OCI-LY1 (cell line): ENCODE data around the gene FLT3.

Experiments used
- H2AFZ ChIP-seq: fragments of 200-600 bp; sonication (generic), shearing (Covaris generic); 2 replicates; pipeline ENCODE4 v1.6.0; 2014; ENCODE audit warnings: antibody characterized with exemption, mild to moderate bottlenecking, low read length
- H3F3A ChIP-seq: fragments of 200-600 bp; sonication (generic), shearing (Covaris generic); 2 replicates; pipeline ENCODE4 v1.6.0; 2014; ENCODE audit warnings: mild to moderate bottlenecking, antibody characterized with exemption, low read length, moderate library complexity; ENCODE audit not compliant: insufficient read depth
- H3K27ac ChIP-seq: fragments of 200-600 bp; sonication (generic); 2 replicates; pipeline ENCODE4 v1.5.1; 2014; ENCODE audit warnings: low read length, mixed run types, mild to moderate bottlenecking, low read depth; ENCODE audit not compliant: poor library complexity, severe bottlenecking
- H3K27me3 ChIP-seq: fragments of 200-600 bp; sonication (generic); 2 replicates; pipeline ENCODE4 v1.6.0; 2014; ENCODE audit warnings: antibody characterized with exemption, mild to moderate bottlenecking, low read length, moderate library complexity; ENCODE audit not compliant: insufficient read depth
- H3K36me3 ChIP-seq: fragments of 200-600 bp; sonication (generic); 2 replicates; pipeline ENCODE4 v1.6.1; 2014; ENCODE audit warnings: mild to moderate bottlenecking, antibody characterized with exemption, low read length, moderate library complexity, mixed read lengths; ENCODE audit not compliant: insufficient read depth
- H3K4me1 ChIP-seq: fragments of 200-600 bp; sonication (generic); 2 replicates; pipeline ENCODE4 v1.5.1; 2014; ENCODE audit warnings: mild to moderate bottlenecking, low read length, moderate library complexity; ENCODE audit not compliant: insufficient read depth, severe bottlenecking
- H3K4me2 ChIP-seq: fragments of 200-600 bp; sonication (generic), shearing (Covaris generic); 2 replicates; pipeline ENCODE4 v1.6.1; 2014; ENCODE audit warnings: low read length
- H3K4me3 ChIP-seq: fragments of 200-600 bp; sonication (generic); 2 replicates; pipeline ENCODE4 v1.5.1; 2014; ENCODE audit warnings: low read length, low read depth, mild to moderate bottlenecking, mixed read lengths; ENCODE audit not compliant: poor library complexity, severe bottlenecking
- H3K79me2 ChIP-seq: fragments of 200-600 bp; shearing (Covaris generic); 2 replicates; pipeline ENCODE4 v1.6.1; 2016; ENCODE audit warnings: mixed run types, low read length, mixed read lengths; ENCODE audit not compliant: insufficient read depth
- H3K9ac ChIP-seq: fragments of 200-600 bp; sonication (generic), shearing (Covaris generic); 2 replicates; pipeline ENCODE4 v1.6.1; 2014; ENCODE audit warnings: mild to moderate bottlenecking, low read length, mixed read lengths
- H3K9me2 ChIP-seq: fragments of 200-600 bp; sonication (generic), shearing (Covaris generic); 2 replicates; pipeline ENCODE4 v1.6.1; 2014; ENCODE audit warnings: low read depth, mild to moderate bottlenecking, low read length, mixed read lengths
- H3K9me3 ChIP-seq: fragments of 200-600 bp; shearing (Covaris generic); 2 replicates; pipeline ENCODE4 v1.6.1; 2014; ENCODE audit warnings: low read length, mixed read lengths
- H4K20me1 ChIP-seq: fragments of 200-600 bp; sonication (generic), shearing (Covaris generic); 2 replicates; pipeline ENCODE4 v1.6.0; 2016; ENCODE audit warnings: mild to moderate bottlenecking, low read length; ENCODE audit not compliant: insufficient read depth
- CTCF ChIP-seq: fragments of 200-600 bp; sonication (generic), shearing (Covaris generic); IDR thresholded peaks from 2 replicates; pipeline ENCODE4 v1.5.1; 2017; ENCODE audit warnings: mild to moderate bottlenecking, antibody characterized with exemption, low read length, moderate library complexity, mixed read lengths
- EZH2 ChIP-seq: fragments of 200-600 bp; sonication (generic), shearing (Covaris generic); IDR thresholded peaks from 2 replicates; pipeline ENCODE4 v1.8.0; 2017; ENCODE audit warnings: borderline replicate concordance, mixed run types, mild to moderate bottlenecking, antibody characterized with exemption, low read length, moderate library complexity, mixed read lengths

The FLT3 gene

GRCh38 chr13:27979001-27979643 is 121.3 kb downstream of the FLT3 start:
- Histone ChIP-seq H3F3A (no peaks in the 10 kb centered on the region), H3K4me2 (no peak overlapping the region), H3K79me2 (no peaks in the 10 kb centered on the region), H3K9me3 (no peaks in the 10 kb centered on the region), H3K4me3 (no peak overlapping the region), H3K27ac (no peak overlapping the region), H3K9ac (no peak overlapping the region), H3K9me2 (no peaks in the 10 kb centered on the region), H3K27me3 (0 out of 2 replicates have a peak, but pooled peaks cover 4% of the 10 kb centered on the region), H2AFZ (no peak overlapping the region), H4K20me1 (no peaks in the 10 kb centered on the region), H3K4me1 (no peaks in the 10 kb centered on the region), H3K36me3 (no peaks in the 10 kb centered on the region)
- TF ChIP-seq EZH2 (no peak), CTCF (no peak)

GRCh38 chr13:27978301-27978968 is 121.9 kb downstream of the FLT3 start:
- H3K27ac ChIP-seq: no peak overlapping the region
- H3K9ac ChIP-seq: no peak overlapping the region
- no peaks in the 10 kb centered on the region for H3K36me3 ChIP-seq
- H3K27me3 ChIP-seq: 0 out of 2 replicates have a peak, but pooled peaks cover 4% of the 10 kb centered on the region
- no peak overlapping the region for H2AFZ ChIP-seq
- no peak for TF ChIP-seq EZH2
- TF ChIP-seq CTCF: no peak
- H3K9me3 ChIP-seq: no peaks in the 10 kb centered on the region
- no peaks in the 10 kb centered on the region for H3K79me2 ChIP-seq
- H3K4me1 ChIP-seq: no peaks in the 10 kb centered on the region
- H3F3A ChIP-seq: no peaks in the 10 kb centered on the region
- no peaks in the 10 kb centered on the region for H3K9me2 ChIP-seq
- no peak overlapping the region for H3K4me3 ChIP-seq
- no peaks in the 10 kb centered on the region for H4K20me1 ChIP-seq
- no peak overlapping the region for H3K4me2 ChIP-seq

GRCh38 chr13:27977476-27978300 is 122.7 kb downstream of the FLT3 start:
- Histone ChIP-seq H3F3A (no peaks in the 10 kb centered on the region), H3K36me3 (no peaks in the 10 kb centered on the region), H3K4me3 (no peak overlapping the region), H3K4me1 (no peaks in the 10 kb centered on the region), H3K4me2 (no peak overlapping the region), H3K27me3 (0 out of 2 replicates have a peak, but pooled peaks cover 4% of the 10 kb centered on the region), H3K9ac (no peak overlapping the region), H3K9me3 (no peaks in the 10 kb centered on the region), H3K27ac (no peak overlapping the region), H2AFZ (no peak overlapping the region), H3K79me2 (no peaks in the 10 kb centered on the region), H3K9me2 (no peaks in the 10 kb centered on the region), H4K20me1 (no peaks in the 10 kb centered on the region)
- TF ChIP-seq EZH2: no peak
- no peak for TF ChIP-seq CTCF
